ENCODE results near the gene INPP5A. TPM values are rescaled to one million over a fixed set of nuclear protein-coding genes. Genes with fewer than 3 reads are reported as not detected.

Gene INPP5A
- polyA plus RNA-seq, 3 donors from 2014 or later: 0.30 to 1.7 (median 0.48) TPM

- Mint-ChIP-seq H3K4me1 (no peaks in the 10 kb centered on the region), H3K27ac (peak overlapping the region in 1 of 6 donors; percentile 27), H3K4me3 (no peak overlapping the region), H3K27me3 (ENCODE audit: low read depth in 3 of 3) (peaks cover 0 to 2% (median 0%) of the 10 kb centered on the region in 3 donors), H3K36me3 (no peaks in the 10 kb centered on the region), H3K9me3 (no peaks in the 10 kb centered on the region)
- DNase-seq: no peak
Observed at GRCh38 chr10:132508581-132509443, 28.8 kb upstream of the INPP5A start.

- no peak for DNase-seq
- peaks cover 0 to 2% (median 0%) of the 10 kb centered on the region in 3 donors for H3K27me3 Mint-ChIP-seq (ENCODE audit: low read depth in 3 of 3)
Observed at GRCh38 chr10:132509506-132510173, 27.9 kb upstream of the INPP5A start.

GRCh38 chr10:132510174-132510611 lies 27.4 kb upstream of the INPP5A start:
- no peak for DNase-seq
- Mint-ChIP-seq H3K36me3 (no peaks in the 10 kb centered on the region), H3K4me3 (no peak overlapping the region), H3K27ac (no peak overlapping the region), H3K4me1 (no peaks in the 10 kb centered on the region), H3K9me3 (no peaks in the 10 kb centered on the region), H3K27me3 (ENCODE audit: low read depth in 3 of 3) (peaks cover 0 to 2% (median 0%) of the 10 kb centered on the region in 3 donors)

More at GRCh38 chr10:132509506-132510173, 27.9 kb upstream of the INPP5A start:
- H3K4me3 Mint-ChIP-seq: no peak overlapping the region
- H3K36me3 Mint-ChIP-seq: no peaks in the 10 kb centered on the region
- peak overlapping the region in 1 of 6 donors; percentile 27 for H3K27ac Mint-ChIP-seq
- H3K9me3 Mint-ChIP-seq: no peaks in the 10 kb centered on the region
- H3K4me1 Mint-ChIP-seq: no peaks in the 10 kb centered on the region

- no peaks in the 10 kb centered on the region for H3K9me3 Mint-ChIP-seq
- H3K27me3 Mint-ChIP-seq (ENCODE audit: low read depth in 3 of 3): peaks cover 0 to 2% (median 0%) of the 10 kb centered on the region in 3 donors
- no peaks in the 10 kb centered on the region for H3K4me1 Mint-ChIP-seq
- no peak for DNase-seq
- H3K36me3 Mint-ChIP-seq: no peaks in the 10 kb centered on the region
- no peak overlapping the region for H3K27ac Mint-ChIP-seq
- peak overlapping the region in 1 of 5 donors; percentile 22 for H3K4me3 Mint-ChIP-seq
Observed at GRCh38 chr10:132511121-132512051, 26.2 kb upstream of the INPP5A start.

GRCh38 chr10:132512052-132512442 lies 25.5 kb upstream of the INPP5A start:
- Mint-ChIP-seq H3K27ac (no peak overlapping the region), H3K36me3 (no peaks in the 10 kb centered on the region), H3K4me3 (no peak overlapping the region), H3K4me1 (no peaks in the 10 kb centered on the region), H3K27me3 (ENCODE audit: low read depth in 3 of 3) (no peaks in the 10 kb centered on the region), H3K9me3 (no peaks in the 10 kb centered on the region)
- DNase-seq: no peak

- Mint-ChIP-seq H3K27ac (no peak overlapping the region), H3K4me3 (no peak overlapping the region), H3K27me3 (ENCODE audit: low read depth in 3 of 3) (no peaks in the 10 kb centered on the region), H3K9me3 (no peaks in the 10 kb centered on the region), H3K36me3 (no peaks in the 10 kb centered on the region), H3K4me1 (no peaks in the 10 kb centered on the region)
- no peak for DNase-seq
Observed at GRCh38 chr10:132512693-132513345, 24.8 kb upstream of the INPP5A start.

GRCh38 chr10:132514821-132515520 lies 22.6 kb upstream of the INPP5A start:
- Mint-ChIP-seq H3K4me3 (no peak overlapping the region), H3K9me3 (no peaks in the 10 kb centered on the region), H3K36me3 (no peaks in the 10 kb centered on the region)

GRCh38 chr10:132515811-132516726 lies 21.5 kb upstream of the INPP5A start:
- DNase-seq: no peak
- Mint-ChIP-seq H3K36me3 (no peaks in the 10 kb centered on the region), H3K4me3 (no peak overlapping the region), H3K4me1 (no peaks in the 10 kb centered on the region), H3K27ac (no peak overlapping the region), H3K27me3 (ENCODE audit: low read depth in 3 of 3) (no peaks in the 10 kb centered on the region), H3K9me3 (no peaks in the 10 kb centered on the region)

More at GRCh38 chr10:132514821-132515520, 22.6 kb upstream of the INPP5A start:
- no peaks in the 10 kb centered on the region for H3K4me1 Mint-ChIP-seq
- no peak for DNase-seq
- H3K27ac Mint-ChIP-seq: no peak overlapping the region
- no peaks in the 10 kb centered on the region for H3K27me3 Mint-ChIP-seq (ENCODE audit: low read depth in 3 of 3)

- no peak overlapping the region for H3K4me3 Mint-ChIP-seq
- H3K36me3 Mint-ChIP-seq: no peaks in the 10 kb centered on the region
- H3K9me3 Mint-ChIP-seq: no peaks in the 10 kb centered on the region
- H3K27me3 Mint-ChIP-seq (ENCODE audit: low read depth in 3 of 3): no peaks in the 10 kb centered on the region
- no peak overlapping the region for H3K27ac Mint-ChIP-seq
- DNase-seq: no peak
- H3K4me1 Mint-ChIP-seq: no peaks in the 10 kb centered on the region
Observed at GRCh38 chr10:132516771-132517725, 20.5 kb upstream of the INPP5A start.

- H3K4me1 Mint-ChIP-seq: no peaks in the 10 kb centered on the region
- H3K9me3 Mint-ChIP-seq: no peaks in the 10 kb centered on the region
- H3K27me3 Mint-ChIP-seq (ENCODE audit: low read depth in 3 of 3): no peaks in the 10 kb centered on the region
- H3K4me3 Mint-ChIP-seq: no peak overlapping the region
- no peak for DNase-seq
- H3K36me3 Mint-ChIP-seq: no peaks in the 10 kb centered on the region
- H3K27ac Mint-ChIP-seq: no peak overlapping the region
Observed at GRCh38 chr10:132517951-132518521, 19.6 kb upstream of the INPP5A start.
